Activated naive CD4-positive, alpha-beta T cell (primary cell): ENCODE data around the gene ZNF12.
"Not testable (repeated sequence)": the region's sequence is repeated elsewhere in the genome, so short reads cannot be mapped to it uniquely, and the experiment has no call there.

Experiments
- DNase-seq, 4 experiments: peaks; one replicate each; lab custom pipeline; 2025; lab: John Stamatoyannopoulos, UW

The ZNF12 gene

DNA sequence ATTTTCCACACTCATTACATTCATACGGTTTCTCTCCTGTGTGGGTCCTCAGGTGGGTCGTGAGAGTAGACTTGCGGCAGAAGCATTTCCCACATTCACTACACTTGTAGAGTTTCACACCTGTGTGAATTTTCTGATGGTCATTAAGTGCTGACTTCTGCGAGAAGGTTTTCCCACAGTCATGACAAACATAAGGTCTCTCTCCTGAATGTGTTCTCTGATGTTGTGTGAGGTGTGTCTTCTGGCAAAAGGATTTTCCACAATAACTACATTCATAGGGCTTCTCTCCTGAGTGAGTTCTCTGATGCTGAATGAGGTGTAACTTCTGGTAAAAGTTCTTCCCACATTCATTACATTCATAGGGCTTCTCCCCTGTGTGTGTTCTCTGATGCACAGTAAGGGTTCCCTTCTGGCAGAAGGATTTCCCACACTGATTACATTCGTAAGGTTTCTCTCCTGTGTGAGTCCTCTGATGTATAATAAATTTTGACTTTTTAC is 15.1 kb downstream of the ZNF12 start:
- no peak for DNase-seq

DNA sequence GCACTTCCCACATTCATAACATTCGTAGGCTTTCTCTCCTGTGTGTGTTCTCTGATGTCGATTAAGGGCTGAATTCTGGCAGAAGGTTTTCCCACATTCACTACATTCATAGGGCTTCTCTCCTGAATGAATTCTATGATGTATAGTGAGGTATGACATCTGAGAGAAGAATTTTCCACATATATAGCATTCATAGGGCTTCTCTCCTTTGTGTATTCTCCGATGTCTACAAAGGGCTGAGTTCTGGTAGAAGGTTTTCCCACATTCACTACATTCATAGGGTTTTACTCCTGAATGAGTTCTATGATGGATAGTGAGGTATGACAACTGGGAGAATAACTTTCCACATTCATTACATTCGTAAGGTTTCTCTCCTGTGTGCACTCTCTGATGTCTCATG is 15.6 kb downstream of the ZNF12 start:
- no peak for DNase-seq

DNA sequence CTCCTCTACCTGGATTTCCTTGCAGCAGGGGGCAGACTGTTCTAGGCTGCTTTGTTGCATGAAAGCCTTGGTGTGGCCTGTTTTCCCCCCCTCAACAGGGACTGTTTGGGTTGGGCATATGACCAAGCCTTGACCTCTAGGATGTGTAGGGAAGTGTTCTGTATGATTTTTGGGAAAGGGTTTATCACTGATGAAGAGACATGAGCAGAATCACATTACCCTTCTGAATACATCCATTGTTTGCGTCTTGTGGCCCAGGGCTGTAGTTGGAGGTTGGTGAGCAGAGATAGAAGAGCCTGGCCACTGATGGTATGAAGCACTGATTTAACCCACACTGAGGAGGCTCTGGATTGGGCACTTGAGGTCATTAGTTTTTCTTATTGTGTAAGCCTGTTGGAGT is 26.6 kb downstream of the ZNF12 start:
- no peak for DNase-seq

DNA sequence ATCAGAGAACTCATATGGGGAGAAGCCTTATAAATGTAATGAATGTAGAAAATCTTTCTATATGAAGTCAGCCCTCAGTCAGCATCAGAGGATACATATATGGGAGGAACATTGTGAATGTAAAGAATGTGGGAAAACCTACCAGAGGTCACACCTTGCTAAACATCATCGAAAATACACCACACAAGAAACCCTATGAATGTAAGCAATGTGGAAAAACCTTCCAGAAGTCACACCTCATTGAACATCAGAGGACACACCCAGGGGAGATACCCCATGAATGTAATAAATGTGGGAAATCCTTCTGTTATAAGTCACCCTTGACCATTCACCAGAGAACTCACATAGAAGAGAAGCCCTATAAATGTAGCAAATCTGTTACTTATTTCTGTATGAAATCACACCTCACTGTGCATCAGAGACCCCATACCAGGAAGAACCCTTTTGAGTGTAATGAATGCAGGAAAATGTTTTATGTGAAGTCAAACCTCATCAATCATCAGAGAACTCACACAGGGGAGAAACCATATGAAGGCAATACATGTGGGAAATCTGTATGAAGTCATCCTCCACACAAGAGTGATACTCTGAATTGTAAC is 30.8 kb downstream of the ZNF12 start:
- DNase-seq: no peak

DNA sequence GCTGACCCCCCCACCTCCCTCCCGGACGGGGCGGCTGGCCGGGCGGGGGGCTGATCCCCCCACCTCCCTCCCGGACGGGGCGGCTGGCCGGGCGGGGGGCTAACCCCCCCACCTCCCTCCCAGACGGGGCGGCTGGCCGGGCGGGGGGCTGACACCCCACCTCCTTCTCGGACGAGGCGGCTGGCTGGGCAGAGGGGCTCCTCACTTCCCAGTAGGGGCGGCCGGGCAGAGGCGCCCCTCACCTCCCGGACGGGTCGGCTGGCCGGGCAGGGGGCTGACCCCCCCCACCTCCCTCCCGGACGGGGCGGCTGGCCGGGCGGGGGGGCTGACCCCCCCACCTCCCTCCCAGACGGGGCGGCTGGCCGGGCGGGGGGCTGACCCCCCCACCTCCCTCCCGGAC is 35.9 kb downstream of the ZNF12 start:
- DNase-seq: not testable (repeated sequence)

DNA sequence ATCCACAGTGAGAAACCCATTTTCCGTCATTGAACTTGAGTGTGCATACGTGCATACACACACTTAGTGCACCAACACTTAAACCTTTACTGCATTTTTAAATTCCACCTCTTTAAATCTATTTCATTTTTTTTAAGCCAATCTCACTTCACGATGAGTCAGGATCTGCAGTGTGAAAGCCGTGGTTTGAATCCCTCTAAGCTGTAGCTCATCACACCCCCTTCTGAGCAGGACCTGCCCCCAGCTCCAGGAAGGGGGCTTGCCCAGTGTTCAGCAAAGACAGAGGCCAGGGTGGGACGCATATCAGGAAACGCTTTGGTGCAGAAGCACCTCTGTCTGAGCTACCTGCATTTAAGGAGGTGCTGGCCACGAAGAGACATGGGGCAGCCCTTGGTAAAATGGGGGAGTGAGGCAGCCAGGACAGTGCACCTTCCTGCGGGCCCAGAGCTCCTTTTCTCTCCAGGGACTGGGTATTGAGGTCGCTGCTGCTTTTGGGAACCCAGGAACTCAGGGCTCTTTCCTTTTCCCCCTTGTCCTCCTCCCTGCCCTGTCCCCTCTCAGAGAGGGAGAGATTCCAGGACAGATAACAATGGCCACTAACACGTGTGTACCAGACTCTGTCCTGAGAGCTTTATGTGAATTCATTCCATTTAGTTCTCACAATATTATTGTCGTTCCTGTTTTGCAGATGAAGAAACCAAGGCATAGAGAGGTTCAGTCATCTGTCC is 48.0 kb downstream of the ZNF12 start:
- DNase-seq: no peak

DNA sequence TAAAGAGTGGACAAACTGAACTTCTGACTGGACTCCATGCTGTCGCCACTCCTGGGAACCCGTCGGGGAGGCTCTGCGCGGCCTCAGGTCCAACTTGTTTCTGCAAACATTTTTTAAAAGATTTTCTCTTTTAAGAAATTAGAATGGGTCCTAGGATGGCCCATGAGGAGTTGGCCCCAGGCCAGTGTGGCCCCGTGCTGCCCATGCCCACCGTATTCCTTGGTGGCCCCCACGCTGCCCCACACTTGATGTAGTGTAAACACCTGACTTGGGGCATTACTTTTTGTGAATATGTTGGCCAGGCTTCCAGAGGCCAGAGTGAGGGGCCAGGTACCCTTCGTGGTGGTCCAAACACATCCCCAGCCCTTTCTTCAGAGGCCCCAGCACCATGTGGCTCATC is 50.3 kb downstream of the ZNF12 start:
- no peak for DNase-seq

DNA sequence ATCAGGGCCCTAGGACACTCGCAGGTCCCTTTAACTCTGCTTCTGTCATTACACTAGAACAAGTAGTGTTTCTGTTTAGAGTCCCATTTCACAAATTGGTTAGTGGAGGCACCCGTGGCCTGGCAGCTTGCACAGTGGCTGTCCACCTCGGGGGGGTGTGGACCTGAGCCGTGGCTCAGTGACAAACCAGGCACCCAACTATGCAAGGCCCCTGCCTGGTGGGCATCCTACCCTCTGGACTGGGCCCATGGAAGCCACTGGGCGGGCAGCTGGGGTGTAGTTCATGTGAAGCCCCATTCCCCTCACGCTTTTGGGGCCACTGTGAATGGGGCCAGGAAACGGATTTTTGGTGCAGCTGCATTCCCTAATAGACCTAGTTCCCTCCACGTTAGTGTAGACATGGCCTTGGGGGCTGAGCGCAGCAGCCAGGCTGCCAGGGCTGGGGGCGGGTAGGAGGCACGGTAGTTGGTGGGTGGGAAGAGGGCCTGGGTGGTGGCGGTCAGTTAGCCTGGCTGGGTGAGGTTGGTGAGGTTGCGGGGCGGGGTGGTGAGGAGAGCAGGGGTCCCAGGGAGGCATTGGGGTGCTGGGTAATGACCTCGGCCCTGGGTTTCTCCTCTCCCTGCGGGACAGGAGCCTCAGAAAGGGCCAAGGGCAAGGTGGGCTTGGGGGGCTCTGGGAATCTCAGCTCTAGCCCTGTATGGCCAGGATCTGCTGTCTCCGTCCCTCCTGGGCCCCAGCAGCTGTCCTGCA is 50.9 kb downstream of the ZNF12 start:
- no peak for DNase-seq

DNA sequence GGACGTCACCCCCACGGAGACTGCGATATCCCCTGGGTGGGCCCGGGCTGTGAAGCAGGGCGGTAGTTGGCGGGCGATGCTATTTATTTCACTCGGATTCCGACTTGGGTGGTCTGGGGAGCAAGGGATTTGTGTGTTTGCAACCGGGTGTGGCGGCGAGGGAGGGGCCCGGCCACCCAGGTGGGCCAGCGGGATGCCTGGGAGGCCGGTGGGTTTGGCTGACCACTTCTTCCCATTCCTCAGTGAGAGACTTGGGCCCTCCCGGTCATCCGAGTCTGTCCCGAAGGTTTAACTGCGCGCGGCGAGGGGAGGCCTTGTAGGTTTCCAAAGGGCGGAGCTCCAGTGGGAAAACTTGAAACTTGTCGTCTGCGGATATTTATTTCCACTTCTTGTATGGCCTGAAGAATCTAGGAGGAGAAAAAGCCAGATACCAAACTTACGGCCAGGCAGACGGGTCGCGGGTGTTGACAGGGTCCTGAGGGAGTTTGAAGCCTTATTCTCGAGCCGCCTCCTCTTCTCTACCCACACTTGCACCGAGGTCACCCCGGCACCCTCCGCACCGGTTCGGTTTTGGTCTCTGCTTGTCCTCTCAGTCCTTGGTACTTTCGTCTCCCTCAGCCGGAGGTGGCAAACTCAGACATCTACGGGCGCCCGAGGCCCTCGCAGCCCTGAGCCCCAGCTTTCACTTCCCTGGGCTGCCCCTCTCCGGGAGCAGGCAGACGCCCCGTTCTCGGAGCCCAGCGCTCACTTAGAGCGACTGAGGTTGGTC is 51.7 kb downstream of the ZNF12 start:
- DNase-seq: no peak

DNA sequence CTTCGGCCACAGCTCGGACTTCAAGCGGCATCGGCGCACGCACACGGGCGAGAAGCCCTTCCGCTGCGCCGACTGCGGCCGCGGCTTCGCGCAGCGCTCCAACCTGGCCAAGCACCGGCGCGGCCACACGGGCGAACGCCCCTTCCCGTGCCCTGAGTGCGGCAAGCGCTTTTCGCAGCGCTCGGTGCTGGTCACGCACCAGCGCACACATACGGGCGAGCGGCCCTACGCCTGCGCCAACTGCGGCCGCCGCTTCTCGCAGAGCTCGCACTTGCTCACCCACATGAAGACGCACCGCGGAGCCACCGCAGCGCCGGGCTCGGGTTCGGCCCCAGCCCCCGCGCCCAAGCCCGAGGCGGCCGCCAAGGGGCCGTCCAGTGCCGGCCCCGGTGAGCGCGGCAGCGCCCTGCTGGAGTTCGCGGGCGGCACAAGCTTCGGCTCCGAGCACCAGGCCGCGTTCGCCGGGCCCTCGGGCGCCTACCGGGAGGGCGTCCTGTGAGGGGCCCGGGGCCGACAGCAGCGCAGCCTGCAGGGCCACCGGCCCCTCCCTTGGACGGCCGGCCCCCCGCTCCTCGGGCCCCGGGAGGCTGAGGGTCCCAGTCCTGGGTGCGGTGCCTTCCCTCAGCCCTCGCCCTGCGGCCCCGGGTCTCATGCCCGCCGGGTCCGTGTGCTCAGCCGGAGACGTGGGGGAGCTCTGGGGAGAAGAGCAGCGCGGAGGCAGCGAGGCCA is 52.5 kb downstream of the ZNF12 start:
- no peak for DNase-seq

DNA sequence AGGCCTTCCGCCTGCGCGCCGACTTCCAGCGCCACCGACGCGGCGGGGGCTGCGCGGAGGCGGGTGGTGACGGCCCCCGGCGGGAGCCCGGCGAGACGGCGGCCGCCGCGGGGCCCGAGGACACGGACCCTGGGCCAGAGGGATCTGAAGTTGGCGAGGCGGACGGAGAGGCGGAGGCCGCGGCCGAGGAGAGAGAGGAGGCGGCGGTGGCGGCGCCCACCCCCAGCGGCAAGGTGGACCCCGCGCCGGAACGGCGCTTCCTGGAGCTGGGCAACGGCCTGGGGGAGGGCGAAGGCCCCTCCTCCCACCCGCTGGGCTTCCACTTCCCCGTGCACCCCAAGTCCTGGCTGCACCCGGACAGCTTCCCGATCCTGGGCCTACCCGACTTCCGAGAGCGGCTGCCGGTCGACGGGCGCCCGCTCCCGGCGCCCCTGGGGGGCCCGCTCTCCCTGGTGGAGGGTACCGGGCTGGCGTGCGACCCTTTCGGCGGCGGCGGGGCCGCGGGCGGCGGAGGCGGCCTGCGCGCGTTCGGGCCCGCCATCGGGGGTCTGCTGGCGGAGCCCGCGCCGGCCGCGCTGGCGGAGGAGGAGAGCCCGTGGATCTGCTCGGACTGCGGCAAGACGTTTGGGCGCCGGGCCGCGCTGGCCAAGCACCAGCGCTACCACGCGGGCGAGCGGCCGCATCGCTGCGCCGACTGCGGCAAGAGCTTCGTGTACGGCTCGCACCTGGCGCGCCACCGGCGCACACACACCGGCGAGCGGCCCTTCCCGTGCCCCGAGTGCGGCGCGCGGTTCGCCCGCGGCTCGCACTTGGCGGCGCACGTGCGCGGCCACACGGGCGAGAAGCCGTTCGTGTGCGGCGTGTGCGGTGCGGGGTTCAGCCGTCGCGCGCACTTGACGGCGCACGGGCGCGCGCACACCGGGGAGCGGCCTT is 53.4 kb downstream of the ZNF12 start:
- DNase-seq: no peak

DNA sequence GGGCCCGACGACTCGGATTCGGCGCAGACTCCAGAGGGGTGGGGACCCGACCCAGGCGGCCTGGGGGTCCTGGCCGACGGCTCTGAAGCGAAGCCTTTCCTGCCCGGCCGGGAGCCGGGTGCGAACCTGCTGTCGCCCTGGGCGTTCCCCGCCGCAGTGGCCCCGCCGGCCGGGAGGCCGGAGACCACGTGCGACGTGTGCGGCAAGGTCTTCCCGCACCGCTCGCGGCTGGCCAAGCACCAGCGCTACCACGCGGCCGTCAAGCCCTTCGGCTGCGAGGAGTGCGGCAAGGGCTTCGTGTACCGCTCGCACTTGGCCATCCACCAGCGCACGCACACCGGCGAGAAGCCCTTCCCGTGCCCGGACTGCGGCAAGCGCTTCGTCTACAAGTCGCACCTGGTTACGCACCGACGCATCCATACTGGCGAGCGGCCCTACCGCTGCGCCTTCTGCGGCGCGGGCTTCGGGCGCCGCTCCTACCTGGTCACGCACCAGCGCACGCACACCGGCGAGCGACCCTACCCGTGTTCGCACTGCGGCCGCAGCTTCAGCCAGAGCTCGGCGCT is 54.2 kb downstream of the ZNF12 start:
- DNase-seq: no peak

DNA sequence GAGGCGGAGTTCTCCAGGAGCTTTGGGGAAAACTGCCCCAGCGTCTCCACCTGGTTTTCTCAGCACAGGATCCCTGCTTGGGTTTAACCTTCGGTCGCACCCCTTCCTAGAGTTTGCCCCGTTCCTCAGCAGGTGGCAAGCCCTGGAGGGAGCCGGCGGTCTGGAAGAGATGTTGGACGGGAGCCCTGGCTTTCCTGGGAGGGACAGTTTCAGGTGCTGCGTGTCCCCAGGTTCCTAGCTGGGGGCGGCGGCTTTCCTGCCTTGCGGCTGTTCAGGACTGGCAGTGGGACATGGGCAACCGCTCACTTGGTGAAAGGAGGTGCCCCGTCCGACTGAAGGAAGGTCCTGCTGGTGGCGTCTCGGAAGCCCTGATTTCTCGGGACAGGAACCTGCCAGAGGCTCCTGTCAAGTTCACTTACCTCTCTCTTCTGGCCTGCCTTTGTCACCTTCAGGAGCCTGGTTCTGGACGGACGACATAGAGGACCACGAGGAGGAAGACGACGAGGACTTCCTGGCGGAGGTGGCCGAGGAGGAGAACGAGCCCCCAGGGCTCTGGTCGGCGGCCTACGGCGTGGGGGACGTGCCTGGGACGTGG is 54.8 kb downstream of the ZNF12 start:
- DNase-seq: no peak

DNA sequence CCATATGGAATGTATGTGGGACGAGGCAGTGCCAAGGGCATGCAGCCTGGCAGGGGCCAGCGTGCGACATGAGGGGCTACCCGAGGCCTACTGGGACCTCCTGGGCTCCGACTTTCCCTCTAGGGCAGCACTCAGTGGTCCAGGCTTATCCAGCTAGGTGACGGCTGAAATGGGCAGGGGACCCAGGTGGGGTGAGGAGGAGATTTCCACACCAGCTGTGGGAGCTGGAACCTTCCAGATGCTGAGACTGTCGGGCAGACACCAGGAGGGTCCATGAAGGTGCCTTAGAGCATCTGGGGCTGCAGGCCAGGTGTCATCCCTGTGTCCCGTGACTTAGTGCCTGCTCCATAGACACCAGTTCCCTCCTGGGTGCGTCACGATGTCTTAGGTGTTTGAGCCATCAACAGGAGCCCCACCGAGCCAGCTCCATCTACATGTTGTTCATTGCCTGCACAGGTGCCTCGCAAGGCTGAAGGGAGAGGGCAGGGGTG is 56.2 kb downstream of the ZNF12 start:
- DNase-seq: no peak

DNA sequence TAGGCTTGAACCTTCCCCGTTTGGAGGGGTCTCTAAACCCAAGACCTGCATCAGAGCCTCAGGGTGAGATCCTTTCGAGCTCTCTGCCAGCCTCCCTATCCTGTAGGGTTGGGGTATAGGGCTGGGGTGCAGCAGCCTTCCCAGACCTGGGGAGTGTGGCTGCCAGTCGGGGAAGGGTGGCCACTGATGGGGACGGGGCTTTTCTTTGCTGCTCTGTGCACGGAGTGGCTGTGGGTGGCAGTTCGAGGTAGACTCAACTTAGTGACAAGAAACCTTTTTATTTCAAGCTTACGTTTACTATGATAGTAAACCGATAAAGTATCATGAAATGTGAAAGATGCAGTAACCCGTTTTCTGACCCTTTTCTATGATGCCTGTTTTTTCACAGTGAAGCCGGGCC is 56.7 kb downstream of the ZNF12 start:
- no peak for DNase-seq

DNA sequence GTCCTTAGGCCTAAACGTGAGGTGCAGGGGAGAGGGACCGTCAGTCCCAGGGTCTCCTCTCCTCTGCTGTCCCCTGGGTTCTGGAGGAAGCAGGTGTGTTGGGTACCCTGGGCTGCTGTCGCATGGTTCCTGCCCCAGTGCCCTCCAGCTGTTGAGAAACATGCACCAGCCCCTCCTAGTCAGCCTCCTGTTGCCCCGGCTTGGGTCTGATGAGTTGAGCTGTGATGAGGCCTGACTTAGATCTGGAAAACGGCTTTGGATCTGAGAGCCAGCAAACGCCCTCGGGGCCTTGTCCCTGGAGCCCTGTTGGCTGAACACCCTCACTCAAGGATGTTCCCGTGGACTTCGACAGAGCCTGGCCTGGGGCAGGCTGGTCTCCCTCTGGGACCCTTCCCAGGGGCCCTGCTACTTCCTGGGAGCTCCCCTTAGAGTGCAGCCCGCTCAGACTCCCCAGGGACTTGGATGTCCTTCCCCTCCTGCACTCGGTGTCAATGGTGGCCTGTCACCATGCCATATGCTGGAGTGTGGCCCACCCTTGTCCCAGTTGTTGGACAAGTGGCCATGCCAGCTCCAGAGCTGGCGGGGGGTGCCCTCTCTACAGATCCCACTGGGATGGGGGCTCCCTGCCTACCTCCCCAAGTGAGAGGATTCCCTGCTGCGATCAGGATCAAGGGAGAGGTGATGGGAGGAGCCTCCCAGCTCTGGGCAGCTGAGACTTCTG is 57.3 kb downstream of the ZNF12 start:
- no peak for DNase-seq

DNA sequence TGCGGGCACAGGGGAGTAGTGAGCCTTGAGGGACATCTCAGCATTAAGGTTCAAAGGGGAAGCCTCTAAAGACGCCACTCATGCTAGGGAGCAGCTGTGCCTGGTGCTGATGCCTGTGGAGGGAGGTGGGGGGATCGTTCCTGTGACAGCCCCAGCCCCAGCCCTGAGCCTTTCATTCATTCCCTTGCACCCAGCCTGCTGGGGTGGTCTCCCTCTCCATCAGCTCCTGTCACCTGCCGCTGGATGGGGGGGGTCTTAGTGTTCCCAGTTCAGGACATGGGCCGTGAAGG is 58.0 kb downstream of the ZNF12 start:
- no peak for DNase-seq

DNA sequence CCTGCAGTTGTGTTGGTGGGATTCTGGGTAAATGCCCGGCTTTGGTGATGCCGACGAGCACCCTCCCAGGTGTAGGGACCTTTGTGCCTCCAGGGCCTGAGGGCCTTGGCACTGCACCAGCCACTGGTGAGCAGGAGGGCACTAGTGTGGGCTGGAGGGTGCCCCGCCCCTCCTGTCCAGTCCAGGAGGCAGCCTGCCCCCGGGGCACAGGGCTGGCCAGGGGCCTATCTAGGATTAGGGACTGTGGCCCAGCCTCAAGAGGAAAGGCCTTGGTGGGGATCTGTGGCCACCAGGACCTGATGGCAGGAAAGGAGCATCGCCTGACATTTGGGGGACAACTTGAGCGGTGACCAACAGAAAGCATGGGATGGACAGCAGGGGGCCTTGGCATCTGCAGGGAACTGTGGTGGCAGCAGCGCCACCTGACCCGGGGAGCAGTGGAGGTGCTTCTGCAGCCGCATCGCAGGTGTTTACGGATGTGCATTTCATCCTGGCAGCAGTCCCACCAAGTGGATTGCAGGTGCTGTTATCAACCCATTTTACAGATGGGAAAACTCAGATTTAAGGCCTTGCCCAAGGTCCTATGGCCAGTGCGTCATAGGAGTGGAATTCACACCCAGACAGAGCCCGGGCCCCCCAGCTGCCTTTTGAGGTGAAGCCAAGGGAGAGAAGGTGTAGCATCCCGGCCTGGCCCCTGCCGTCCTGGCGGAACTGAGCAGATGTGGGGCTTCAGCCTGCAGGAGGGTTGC is 58.5 kb downstream of the ZNF12 start:
- DNase-seq: no peak
